Endodermal cell (in vitro differentiated cells): ENCODE measurements around the gene CCDC86. TPM values are rescaled to one million over a fixed set of nuclear protein-coding genes. Genes with fewer than 3 reads are reported as not detected.

ENCODE experiments used
- DNase-seq: peaks from one replicate; pipeline ENCODE4 v3.0.0-alpha.2; 2017
- H3K27ac ChIP-seq: 2 replicates; pipeline ENCODE4 v1.5.1; 2013; ENCODE audit warnings: mild to moderate bottlenecking, low read depth, low read length, moderate library complexity
- H3K27me3 ChIP-seq: 2 replicates; pipeline ENCODE4 v1.6.1; 2013; ENCODE audit warnings: mild to moderate bottlenecking, low read length, moderate library complexity; ENCODE audit not compliant: insufficient read depth, control insufficient read depth, poor library complexity, severe bottlenecking
- H3K36me3 ChIP-seq: 2 replicates; pipeline ENCODE4 v1.7.0; 2013; ENCODE audit warnings: mild to moderate bottlenecking, low read length, moderate library complexity; ENCODE audit not compliant: control insufficient read depth, insufficient read depth
- H3K4me1 ChIP-seq: one replicate; pipeline ENCODE4 v1.7.0; 2013; ENCODE audit warnings: low read length; ENCODE audit not compliant: control insufficient read depth, insufficient read depth
- H3K4me3 ChIP-seq: 2 replicates; pipeline ENCODE4 v1.5.1; 2013; ENCODE audit warnings: mild to moderate bottlenecking, low read length, moderate library complexity
- H3K9ac ChIP-seq: 2 replicates; pipeline ENCODE4 v1.6.1; 2013; ENCODE audit warnings: mild to moderate bottlenecking, low read length, moderate library complexity; ENCODE audit not compliant: poor library complexity, severe bottlenecking; ENCODE audit errors: extremely low read depth
- H3K9me3 ChIP-seq: 2 replicates; pipeline ENCODE4 v1.6.1; 2013; ENCODE audit warnings: mild to moderate bottlenecking, low read length, moderate library complexity; ENCODE audit not compliant: control insufficient read depth
- H3K27ac Mint-ChIP-seq: 2 replicates; pipeline ENCODE4 v1.8.0; 2020; ENCODE audit warnings: mixed read lengths
- H3K27me3 Mint-ChIP-seq: 2 replicates; pipeline ENCODE4 v1.8.0; 2021; ENCODE audit warnings: mild to moderate bottlenecking, mixed read lengths; ENCODE audit not compliant: insufficient read depth
- H3K36me3 Mint-ChIP-seq: 2 replicates; pipeline ENCODE4 v1.8.0; 2020; ENCODE audit warnings: low read depth, mixed read lengths
- H3K4me1 Mint-ChIP-seq: 2 replicates; pipeline ENCODE4 v1.8.0; 2020; ENCODE audit warnings: mixed read lengths
- H3K4me3 Mint-ChIP-seq: 2 replicates; pipeline ENCODE4 v1.8.0; 2020; ENCODE audit warnings: mild to moderate bottlenecking, moderate library complexity, mixed read lengths
- H3K9me3 Mint-ChIP-seq: 2 replicates; pipeline ENCODE4 v1.8.0; 2020; ENCODE audit warnings: mild to moderate bottlenecking, mixed read lengths
- CTCF ChIP-seq: fragments of 200-600 bp; sonication (generic); conservative IDR thresholded peaks from 2 replicates; pipeline ENCODE4 v1.5.0; 2021; ENCODE audit warnings: antibody characterized with exemption, mild to moderate bottlenecking
- WGBS, 2 experiments: methylation state at CpG; one replicate each; pipeline versions ENCODE4 v1.1.5 to v1.1.7; 2013; ENCODE audit warnings: missing lambda C conversion rate in 2 of 2, mixed read lengths in 1 of 2; ENCODE audit not compliant: insufficient coverage in 1 of 2, insufficient read length in 1 of 2; 5-methylcytosine and 5-hydroxymethylcytosine counted together
- total RNA-seq, 2 donors: library from RNA; stranded (reverse); fragmentation: NEBNext Ultra II Directional in 1 of 2; extraction: Animal tissue kit (Norgen Biotek cat#: 25700) in 1 of 2; gene quantifications; 2 replicates in 1 of 2; 3 replicates in 1 of 2; pipeline ENCODE4 v1.2.1, GENCODE V29; 2021

Gene CCDC86
- total RNA-seq, 2 donors from 2014 or later: 22.4 to 27.9 TPM

- no peak for TF ChIP-seq CTCF
- H3K9me3 Mint-ChIP-seq: no peaks in the 10 kb centered on the region
- H3K36me3 ChIP-seq: no peaks in the 10 kb centered on the region
- no peaks in the 10 kb centered on the region for H3K9me3 ChIP-seq
- H3K9ac ChIP-seq: no peak overlapping the region
- H3K36me3 Mint-ChIP-seq: no peaks in the 10 kb centered on the region
- H3K27me3 Mint-ChIP-seq: peaks cover 38% of the 10 kb centered on the region
- H3K4me3 ChIP-seq: no peak overlapping the region
- no peak overlapping the region for H3K4me3 Mint-ChIP-seq
- H3K27ac ChIP-seq: no peak overlapping the region
- peaks cover 14% of the 10 kb centered on the region for H3K27me3 ChIP-seq
- no peaks in the 10 kb centered on the region for H3K4me1 ChIP-seq
- no peaks in the 10 kb centered on the region for H3K4me1 Mint-ChIP-seq
- no peak for DNase-seq
- WGBS, 2 experiments: 90 to 97% methylated on average over 4 to 8 of the region's 8 CpGs
- H3K27ac Mint-ChIP-seq: no peak overlapping the region
Measured at GRCh38 chr11:60858236-60858635, 16.3 kb downstream of the CCDC86 start.

- no peaks in the 10 kb centered on the region for H3K36me3 Mint-ChIP-seq
- WGBS, 2 experiments: 88 to 93% methylated on average over 2 to 4 of the region's 4 CpGs
- H3K27ac Mint-ChIP-seq: no peak overlapping the region
Measured at GRCh38 chr11:60858731-60859464, 17.0 kb downstream of the CCDC86 start.

GRCh38 chr11:60859616-60860250, 17.8 kb downstream of the CCDC86 start:
- WGBS, 2 experiments: 90 to 92% methylated on average over 13 to 15 of the region's 15 CpGs

More at GRCh38 chr11:60858731-60859464, 17.0 kb downstream of the CCDC86 start:
- Histone ChIP-seq H3K27ac (no peak overlapping the region), H3K9me3 (no peaks in the 10 kb centered on the region), H3K9ac (no peak overlapping the region), H3K4me1 (no peaks in the 10 kb centered on the region), H3K36me3 (no peaks in the 10 kb centered on the region), H3K4me3 (no peak overlapping the region), H3K27me3 (peaks cover 12% of the 10 kb centered on the region)
- no peaks in the 10 kb centered on the region for H3K9me3 Mint-ChIP-seq
- DNase-seq: no peak
- H3K4me1 Mint-ChIP-seq: no peaks in the 10 kb centered on the region
- no peak for TF ChIP-seq CTCF
- H3K4me3 Mint-ChIP-seq: no peak overlapping the region
- peaks cover 31% of the 10 kb centered on the region for H3K27me3 Mint-ChIP-seq

More at GRCh38 chr11:60859616-60860250, 17.8 kb downstream of the CCDC86 start:
- Histone ChIP-seq H3K9me3 (no peaks in the 10 kb centered on the region), H3K36me3 (no peaks in the 10 kb centered on the region), H3K4me1 (no peaks in the 10 kb centered on the region), H3K27ac (no peak overlapping the region), H3K4me3 (no peak overlapping the region), H3K9ac (no peak overlapping the region), H3K27me3 (peaks cover 4% of the 10 kb centered on the region)
- no peak for DNase-seq
- Mint-ChIP-seq H3K27me3 (peaks cover 23% of the 10 kb centered on the region), H3K27ac (no peak overlapping the region), H3K4me3 (no peak overlapping the region), H3K9me3 (no peaks in the 10 kb centered on the region), H3K36me3 (no peaks in the 10 kb centered on the region), H3K4me1 (no peaks in the 10 kb centered on the region)
- TF ChIP-seq CTCF: no peak
